Measurements from ENCODE around the gene LRP3.

DNA sequence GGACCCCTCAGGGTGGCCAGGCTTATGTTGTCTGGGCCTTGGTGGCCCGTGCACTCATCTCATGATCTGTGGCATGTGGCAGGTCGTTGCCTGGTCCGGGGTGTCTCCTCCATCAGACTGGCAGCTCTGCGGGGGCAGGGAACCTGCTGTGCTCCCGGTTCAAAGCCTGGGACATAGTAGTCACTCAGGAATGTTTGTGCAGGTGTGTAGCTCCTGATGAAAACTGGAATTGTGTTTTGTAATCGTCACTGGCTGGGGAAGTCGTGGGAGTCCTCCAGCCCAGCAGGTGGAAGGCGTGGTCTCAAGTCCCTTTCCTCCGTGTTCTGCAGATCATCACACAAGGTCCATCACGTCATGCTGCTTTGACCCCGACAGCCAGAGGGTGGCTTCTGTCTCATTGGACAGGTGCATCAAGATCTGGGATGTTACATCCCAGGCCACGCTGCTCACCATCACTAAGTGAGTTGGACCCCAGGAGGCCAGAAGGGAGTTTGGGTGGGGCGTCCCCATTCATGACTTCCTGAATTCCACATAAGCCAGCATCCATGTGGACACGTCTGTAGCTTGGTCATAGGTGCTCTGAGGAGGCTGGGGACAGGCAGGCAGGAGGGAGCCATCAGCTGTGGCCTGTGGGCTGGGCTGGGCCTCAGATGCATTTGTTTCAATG is 43.1 kb upstream of the LRP3 start:
- TF ChIP-seq FOXA1 (IDR thresholded peaks at IDR 0.05) (no peak), ELF4 (IDR thresholded peaks at IDR 0.05) (no peak), HDGF (IDR thresholded peaks at IDR 0.05; ENCODE audit: borderline replicate concordance) (no peak), FOXM1 (IDR thresholded peaks at IDR 0.05; ENCODE audit: borderline replicate concordance) (no peak), CTBP1 (IDR thresholded peaks at IDR 0.05; ENCODE audit: borderline replicate concordance) (no peak), TARDBP (IDR thresholded peaks at IDR 0.05) (no peak), SP1 (IDR thresholded peaks at IDR 0.05) (no peak), BHLHE40 (IDR thresholded peaks at IDR 0.05; ENCODE audit: borderline replicate concordance) (no peak), L3MBTL2 (conservative IDR thresholded peaks at IDR 0.05) (no peak), SUZ12 (IDR thresholded peaks at IDR 0.05) (no peak), NFRKB (IDR thresholded peaks at IDR 0.05) (no peak), FOXK2 (IDR thresholded peaks at IDR 0.05) (no peak), LEF1 (IDR thresholded peaks at IDR 0.05; ENCODE audit: borderline replicate concordance) (no peak)

All from HEK293T (cell line).